H1 (cell line): ENCODE data around the gene CREG2. TPM values are rescaled to one million over a fixed set of nuclear protein-coding genes. Genes with fewer than 3 reads are reported as not detected.

ENCODE experiments used
- CTCF ChIA-PET: fragments of 300-600 bp; sonication (Branson Sonifier 250); formaldehyde crosslinking; loops from one replicate; lab custom pipeline; 2021; ENCODE audit not compliant: partially characterized antibody; lab: Charles Lee
- POLR2A ChIA-PET: fragments of 300-600 bp; sonication (Branson Sonifier 250); formaldehyde crosslinking; loops from one replicate; lab custom pipeline; 2021; ENCODE audit warnings: inconsistent platforms; ENCODE audit not compliant: partially characterized antibody; lab: Charles Lee
- DNase-seq, 2 experiments: peaks; one replicate each; pipeline versions ENCODE4 v3.0.0 to v3.0.0-alpha.2; 2010 to 2022; ENCODE audit warnings: low spot score in 2 of 2, low read depth in 1 of 2, mixed read lengths in 1 of 2
- FAIRE-seq: peaks from 2 replicates; lab custom pipeline; 2011; peaks lifted over from hg19 to GRCh38; lab: Jason Lieb, UNC
- H2AFZ ChIP-seq: 2 replicates; pipeline ENCODE4 v1.8.1; 2012; ENCODE audit warnings: low read length, inconsistent platforms
- H2AK5ac ChIP-seq: 2 replicates; pipeline ENCODE4 v1.6.1; 2013; ENCODE audit warnings: low read depth, low read length
- H2BK120ac ChIP-seq: replicated peaks from 2 replicates; pipeline ENCODE3; 2013; ENCODE audit warnings: low read depth, low read length, inconsistent platforms
- H2BK12ac ChIP-seq: 2 replicates; pipeline ENCODE4 v1.6.1; 2013; ENCODE audit warnings: low read depth, low read length
- H2BK15ac ChIP-seq: 2 replicates; pipeline ENCODE4 v1.6.1; 2013; ENCODE audit warnings: low read length
- H2BK20ac ChIP-seq: 2 replicates; pipeline ENCODE4 v1.6.1; 2013; ENCODE audit warnings: low read length
- H2BK5ac ChIP-seq: 2 replicates; pipeline ENCODE4 v1.6.1; 2013; ENCODE audit warnings: low read depth, low read length
- H3K14ac ChIP-seq: 2 replicates; pipeline ENCODE4 v1.6.1; 2013; ENCODE audit warnings: inconsistent platforms; ENCODE audit not compliant: insufficient read length
- H3K18ac ChIP-seq: 2 replicates; pipeline ENCODE4 v1.6.1; 2013; ENCODE audit warnings: low read length; ENCODE audit errors: extremely low read depth
- H3K23ac ChIP-seq: 2 replicates; pipeline ENCODE4 v1.6.1; 2013; ENCODE audit warnings: inconsistent platforms; ENCODE audit not compliant: insufficient read length
- H3K23me2 ChIP-seq: 2 replicates; pipeline ENCODE4 v1.6.1; 2013; ENCODE audit warnings: low read depth, low read length
- H3K27ac ChIP-seq: 2 replicates; pipeline ENCODE4 v1.6.1; 2011; ENCODE audit warnings: low read depth, low read length, inconsistent platforms
- H3K27me3 ChIP-seq, 4 experiments: replicated peaks in 1 of 4; 1 replicate in 1 of 4; 2 replicates in 3 of 4; pipeline versions ENCODE4 v1.6.1 to v1.8.1; 2011 to 2013; ENCODE audit warnings: low read length in 3 of 4, mild to moderate bottlenecking in 3 of 4, inconsistent platforms in 2 of 4, mixed read lengths in 2 of 4, moderate library complexity in 1 of 4; ENCODE audit not compliant: control insufficient read depth in 3 of 4, insufficient read depth in 3 of 4; ENCODE audit errors: extremely low read depth in 1 of 4
- H3K36me3 ChIP-seq, 4 experiments: 2 replicates each; pipeline versions ENCODE4 v1.6.1 to v1.8.1; 2011 to 2013; ENCODE audit warnings: mild to moderate bottlenecking in 4 of 4, low read length in 3 of 4, moderate library complexity in 2 of 4, control low read depth in 1 of 4, inconsistent platforms in 1 of 4; ENCODE audit not compliant: insufficient read depth in 4 of 4, control insufficient read depth in 2 of 4
- H3K4ac ChIP-seq: replicated peaks from 2 replicates; pipeline ENCODE3; 2013; ENCODE audit warnings: low read length, low read depth, mixed read lengths, inconsistent platforms; ENCODE audit not compliant: insufficient read length
- H3K4me1 ChIP-seq, 4 experiments: replicated peaks in 1 of 4; 1 replicate in 1 of 4; 2 replicates in 3 of 4; pipeline versions ENCODE4 v1.6.1 to v1.8.1; 2011 to 2013; ENCODE audit warnings: low read length in 3 of 4, inconsistent platforms in 2 of 4, mixed read lengths in 1 of 4; ENCODE audit not compliant: insufficient read depth in 4 of 4, control insufficient read depth in 3 of 4
- H3K4me2 ChIP-seq, 2 experiments: 2 replicates each; pipeline versions ENCODE4 v1.6.1 to v1.8.1; 2011 to 2013; ENCODE audit warnings: low read depth in 2 of 2, low read length in 2 of 2, control low read depth in 1 of 2, inconsistent platforms in 1 of 2, mild to moderate bottlenecking in 1 of 2; ENCODE audit not compliant: insufficient read depth in 1 of 2
- H3K4me3 ChIP-seq, 4 experiments: fragments of 200-600, 300-600 bp in 1 of 4; sonication (generic), shearing (Covaris generic), sonication (Bioruptor Twin) in 1 of 4; 2 replicates each; pipeline versions ENCODE4 v1.5.1 to v1.8.1; 2011 to 2016; ENCODE audit warnings: low read length in 4 of 4, low read depth in 3 of 4, control low read depth in 2 of 4, inconsistent platforms in 2 of 4, mild to moderate bottlenecking in 2 of 4, mixed read lengths in 1 of 4, moderate library complexity in 1 of 4; ENCODE audit not compliant: insufficient read depth in 2 of 4; ENCODE audit errors: extremely low read depth in 1 of 4
- H3K56ac ChIP-seq: replicated peaks from 2 replicates; pipeline ENCODE3; 2013; ENCODE audit warnings: low read depth, mild to moderate bottlenecking, mixed read lengths, low read length, inconsistent platforms; ENCODE audit not compliant: insufficient read length
- H3K79me1 ChIP-seq: 2 replicates; pipeline ENCODE4 v1.6.1; 2013; ENCODE audit warnings: low read depth, low read length, control low read depth
- H3K79me2 ChIP-seq, 2 experiments: 2 replicates each; pipeline versions ENCODE4 v1.6.1 to v1.8.1; 2012 to 2013; ENCODE audit warnings: low read length in 2 of 2, mild to moderate bottlenecking in 2 of 2, inconsistent platforms in 1 of 2; ENCODE audit not compliant: insufficient read depth in 2 of 2, control insufficient read depth in 1 of 2
- H3K9ac ChIP-seq, 4 experiments: replicated peaks in 1 of 4; 1 replicate in 1 of 4; 2 replicates in 3 of 4; pipeline versions ENCODE4 v1.6.1 to v1.8.1; 2011 to 2013; ENCODE audit warnings: low read depth in 3 of 4, low read length in 3 of 4, control low read depth in 2 of 4, mild to moderate bottlenecking in 2 of 4, moderate library complexity in 2 of 4, inconsistent platforms in 1 of 4; ENCODE audit errors: extremely low read depth in 1 of 4
- H3K9me3 ChIP-seq, 2 experiments: 2 replicates each; pipeline versions ENCODE4 v1.6.1 to v1.8.1; 2012 to 2013; ENCODE audit warnings: mild to moderate bottlenecking in 2 of 2, moderate library complexity in 2 of 2, control low read depth in 1 of 2, inconsistent platforms in 1 of 2, low read depth in 1 of 2, low read length in 1 of 2, mixed read lengths in 1 of 2; ENCODE audit not compliant: insufficient read depth in 2 of 2
- H4K20me1 ChIP-seq, 2 experiments: replicated peaks in 1 of 2; 2 replicates each; pipeline versions ENCODE3 to v1.8.1; 2011 to 2013; ENCODE audit warnings: inconsistent platforms in 2 of 2, low read length in 2 of 2, mild to moderate bottlenecking in 1 of 2; ENCODE audit not compliant: insufficient read depth in 2 of 2, control insufficient read depth in 1 of 2
- H4K5ac ChIP-seq: 2 replicates; pipeline ENCODE4 v1.6.1; 2013; ENCODE audit warnings: low read length, low read depth, mixed read lengths, inconsistent platforms; ENCODE audit not compliant: insufficient read length
- H4K8ac ChIP-seq: 2 replicates; pipeline ENCODE4 v1.8.0; 2013; ENCODE audit warnings: mild to moderate bottlenecking, moderate library complexity, low read length, inconsistent platforms; ENCODE audit not compliant: insufficient read depth; ENCODE audit errors: extremely low read depth
- H4K91ac ChIP-seq: replicated peaks from 2 replicates; pipeline ENCODE3; 2013; ENCODE audit warnings: low read length, mixed read lengths, inconsistent platforms; ENCODE audit not compliant: insufficient read length
- CHD1 ChIP-seq: IDR thresholded peaks from 2 replicates; pipeline ENCODE4 v1.6.1; 2012; ENCODE audit warnings: low read depth, low read length, improper control_type of control experiment
- GTF2F1 ChIP-seq: IDR thresholded peaks from 2 replicates; pipeline ENCODE4 v1.6.1; 2012; ENCODE audit warnings: low read depth, low read length, improper control_type of control experiment, borderline replicate concordance
- NANOG ChIP-seq: IDR thresholded peaks from 2 replicates; pipeline ENCODE4 v1.6.1; 2011; ENCODE audit warnings: low read length, low read depth, mild to moderate bottlenecking, inconsistent platforms; ENCODE audit not compliant: insufficient read depth, poor library complexity, severe bottlenecking
- TAF7 ChIP-seq: optimal IDR thresholded peaks from 2 replicates; pipeline ENCODE3; 2011; ENCODE audit warnings: low read depth, mild to moderate bottlenecking, inconsistent platforms, low read length, moderate library complexity, borderline replicate concordance
- ZNF274 ChIP-seq: IDR thresholded peaks from 2 replicates; pipeline ENCODE4 v1.7.0; 2012; ENCODE audit warnings: low read length, borderline replicate concordance; ENCODE audit errors: extremely low read depth
- WGBS, 2 experiments: shearing (Covaris generic) in 1 of 2; methylation state at CpG; one replicate each; pipeline versions ENCODE4 v1.1.6 to v1.1.7; 2013 to 2015; ENCODE audit warnings: low lambda C conversion rate in 2 of 2, mixed read lengths in 2 of 2, inconsistent platforms in 1 of 2, low coverage in 1 of 2, missing lambda C conversion rate in 1 of 2; ENCODE audit not compliant: insufficient replicate concordance in 2 of 2, insufficient coverage in 1 of 2, insufficient read length in 1 of 2; ENCODE audit errors: extremely low coverage in 1 of 2, missing lambda C conversion rate in 1 of 2; 5-methylcytosine and 5-hydroxymethylcytosine counted together
- polyA plus RNA-seq, 7 experiments: library from polyadenylated mRNA; depleted of rRNA in 3 of 7; stranded (reverse) in 5 of 7; unstranded in 2 of 7; fragments of >200 nt in 5 of 7; fragments of 200-250 nt in 2 of 7; gene quantifications; 1 replicate in 5 of 7; 2 replicates in 1 of 7; 4 replicates in 1 of 7; pipeline versions ENCODE4 v1.2.1 to v1.2.3, GENCODE V29; 2011 to 2013; ENCODE audit warnings: missing spikeins in 2 of 7, mixed read lengths in 2 of 7
- total RNA-seq: library from RNA; stranded (reverse); fragmentation: NEBNext Ultra II Directional; extraction: Animal tissue kit (Norgen Biotek cat#: 25700); gene quantifications from 2 replicates; pipeline ENCODE4 v1.2.1, GENCODE V29; 2021
- TF ChIP-seq, protein P1 (sequence below): IDR thresholded peaks from 2 replicates; pipeline ENCODE4 v1.6.1; 2011; ENCODE audit warnings: low read depth, mild to moderate bottlenecking, low read length; ENCODE audit not compliant: insufficient read depth

The CREG2 gene
- total and polyA plus RNA-seq, 2 of the 8 experiments (the other 6 are each of a cell fraction or from before 2014, with no cell fraction given): 2.0 to 2.2 TPM

DNA sequence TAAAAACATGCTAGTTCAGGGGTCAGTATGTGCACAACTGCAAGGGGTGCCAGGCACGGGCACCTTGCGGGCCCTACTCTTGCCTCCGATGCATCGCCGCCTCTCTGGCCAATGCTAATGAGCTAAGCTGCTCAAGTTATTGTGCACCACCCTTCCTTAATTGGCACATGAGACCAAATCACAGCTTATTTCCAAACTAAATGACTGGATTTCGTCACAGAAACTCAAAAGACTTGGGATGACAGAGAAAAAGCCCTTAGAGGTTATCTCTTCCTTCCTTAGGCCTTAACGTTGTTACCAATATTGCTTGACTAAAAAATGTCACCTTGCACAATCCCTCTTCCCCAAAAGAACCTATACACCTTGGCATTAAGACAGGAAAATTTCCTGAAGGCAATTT, 86.5 kb downstream of the CREG2 start:
- WGBS, 2 experiments: 65% methylated on average over 7 of the region's 7 CpGs; no CpG with 5 or more reads in 1 of the 2 experiments
- peaks cover 4 to 15% of the 10 kb centered on the region in 2 experiments for H4K20me1 ChIP-seq

More for the DNA sequence above, 86.5 kb downstream of the CREG2 start:
- Histone ChIP-seq H2BK20ac (no peak overlapping the region), H3K9me3 (no peaks in the 10 kb centered on the region), H3K36me3 (no peaks in the 10 kb centered on the region), H4K8ac (peak overlapping the region; percentile 35; the same call in 1 of the 2 replicates), H3K14ac (no peak overlapping the region), H2AFZ (no peak overlapping the region), H4K91ac (no peak overlapping the region), H3K79me2 (peaks cover 0 to 88% of the 10 kb centered on the region in 2 experiments; a peak in 3 of 4 replicates), H3K4me2 (no peak overlapping the region), H2BK12ac (no peak overlapping the region), H2BK15ac (no peak overlapping the region), H3K23ac (no peak overlapping the region), H3K27ac (no peak overlapping the region), H3K4me3 (no peak overlapping the region), H3K4ac (no peak overlapping the region), H3K79me1 (peaks cover 9% of the 10 kb centered on the region), H3K56ac (no peak overlapping the region), H3K18ac (no peak overlapping the region), H3K9ac (no peak overlapping the region), H3K4me1 (peaks cover 0 to under 1% (median 0%) of the 10 kb centered on the region in 4 experiments; a peak in 2 of 7 replicates), H2BK120ac (no peak overlapping the region), H3K27me3 (no peaks in the 10 kb centered on the region), H3K23me2 (no peaks in the 10 kb centered on the region), H2BK5ac (no peak overlapping the region), H2AK5ac (no peak overlapping the region), H4K5ac (no peak overlapping the region)
- ChIA-PET POLR2A (no interaction called here), CTCF (no interaction called here)
- DNase-seq (no peak), FAIRE-seq (no peak)
- no peak for TF ChIP-seq TAF7
- TF ChIP-seq CHD1: no peak
- TF ChIP-seq, protein P1, sequence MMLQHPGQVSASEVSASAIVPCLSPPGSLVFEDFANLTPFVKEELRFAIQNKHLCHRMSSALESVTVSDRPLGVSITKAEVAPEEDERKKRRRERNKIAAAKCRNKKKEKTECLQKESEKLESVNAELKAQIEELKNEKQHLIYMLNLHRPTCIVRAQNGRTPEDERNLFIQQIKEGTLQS: no peak
- no peak for TF ChIP-seq GTF2F1
- TF ChIP-seq NANOG: no peak
- no peak for TF ChIP-seq ZNF274
